HG03439 (cell line): ENCODE data around the gene TM4SF5.
A peak's percentile ranks its signal among the peaks of the same experiment; 100 is the strongest.

Experiments used
- ATAC-seq: cut with Tn5 transposase; IDR thresholded peaks from one replicate; pipeline ENCODE4 v1.9.1; 2021; ENCODE audit warnings: mild to moderate bottlenecking, moderate library complexity; ENCODE audit not compliant: unreplicated experiment

The TM4SF5 gene

GRCh38 chr17:4788807-4789700, 17.4 kb downstream of the TM4SF5 start, which contains the start of gene GLTPD2:
Gene GLTPD2 (plus strand): TSS chr17:4788964. CDS start chr17:4789012, 48 bp downstream.
- no peak for ATAC-seq

GRCh38 chr17:4789701-4789950, 17.9 kb downstream of the TM4SF5 start:
- peak; percentile 23 for ATAC-seq

- peak; percentile 82 for ATAC-seq
Observed at GRCh38 chr17:4789951-4790704, 18.4 kb downstream of the TM4SF5 start.

GRCh38 chr17:4790705-4791088, 19.0 kb downstream of the TM4SF5 start:
- ATAC-seq, result no peak

GRCh38 chr17:4795168-4795567, 23.5 kb downstream of the TM4SF5 start:
- no peak for ATAC-seq

GRCh38 chr17:4796552-4796920, 24.9 kb downstream of the TM4SF5 start:
- no peak for ATAC-seq

GRCh38 chr17:4800462-4801196, 28.9 kb downstream of the TM4SF5 start:
- ATAC-seq, result no peak

GRCh38 chr17:4802228-4802627, 30.5 kb downstream of the TM4SF5 start, which contains the start of gene C17orf114:
Gene C17orf114 (minus strand): TSS chr17:4802328.
- no peak for ATAC-seq

GRCh38 chr17:4806456-4806776, 34.7 kb downstream of the TM4SF5 start:
- ATAC-seq, result no peak

GRCh38 chr17:4806777-4807604, 35.3 kb downstream of the TM4SF5 start, which contains the start of gene PLD2:
Gene PLD2 (plus strand): TSS chr17:4807152. CDS start chr17:4807773, 621 bp downstream.
- peak; percentile 87 for ATAC-seq

- ATAC-seq, result no peak
Observed at GRCh38 chr17:4807605-4808377, 36.1 kb downstream of the TM4SF5 start.

- ATAC-seq, result no peak
Observed at GRCh38 chr17:4808378-4808767, 36.7 kb downstream of the TM4SF5 start.

- ATAC-seq, result no peak
Observed at GRCh38 chr17:4810696-4811290, 39.1 kb downstream of the TM4SF5 start.

- no peak for ATAC-seq
Observed at GRCh38 chr17:4811471-4811870, 39.8 kb downstream of the TM4SF5 start.

- ATAC-seq, result no peak
Observed at GRCh38 chr17:4812690-4813089, 41.0 kb downstream of the TM4SF5 start.

- ATAC-seq, result no peak
Observed at GRCh38 chr17:4815043-4815675, 43.5 kb downstream of the TM4SF5 start.

GRCh38 chr17:4816826-4817225, 45.1 kb downstream of the TM4SF5 start:
- no peak for ATAC-seq

- ATAC-seq, result no peak
Observed at GRCh38 chr17:4818276-4818675, 46.6 kb downstream of the TM4SF5 start.

GRCh38 chr17:4822835-4823234, 51.1 kb downstream of the TM4SF5 start:
- no peak for ATAC-seq
